HEK293 (cell line): ENCODE results near the gene ST8SIA5.

Experiments
- CTCF ChIA-PET: fragments of 350-600 bp; formaldehyde crosslinking; extraction: SDS; loops from one replicate; lab custom pipeline; 2021; ENCODE audit warnings: antibody characterized with exemption; lab: Yijun Ruan, JAX
- POLR2A ChIA-PET: fragments of 300-600 bp; formaldehyde crosslinking; extraction: SDS; loops from one replicate; lab custom pipeline; 2020; ENCODE audit warnings: antibody characterized with exemption, inconsistent platforms; lab: Yijun Ruan, JAX
- H3K27ac ChIP-seq: fragments of 200-500 bp; sonication (Bioruptor generic); 2 replicates; pipeline ENCODE4 v1.5.1; 2014; ENCODE audit warnings: low read depth, low read length, control low read depth, inconsistent platforms; ENCODE audit errors: extremely low read depth
- H3K36me3 ChIP-seq, 2 experiments: fragments of 200-500 bp in 1 of 2; sonication (Bioruptor generic) in 1 of 2; 1 replicate in 1 of 2; 2 replicates in 1 of 2; pipeline ENCODE4 v1.5.1; 2014 to 2017; ENCODE audit warnings: inconsistent platforms in 2 of 2, low read length in 2 of 2; ENCODE audit not compliant: control insufficient read depth in 2 of 2, insufficient read depth in 1 of 2
- H3K4me1 ChIP-seq: fragments of 200-500 bp; sonication (Bioruptor generic); 2 replicates; pipeline ENCODE4 v1.5.1; 2014; ENCODE audit warnings: mild to moderate bottlenecking, low read length, inconsistent platforms; ENCODE audit not compliant: control insufficient read depth, insufficient read depth
- H3K4me3 ChIP-seq: 2 replicates; pipeline ENCODE4 v1.5.1; 2011; ENCODE audit warnings: low read depth, mild to moderate bottlenecking, control low read depth, low read length, moderate library complexity
- H3K9me3 ChIP-seq: fragments of 200-500 bp; sonication (Bioruptor generic); 2 replicates; pipeline ENCODE4 v1.5.1; 2014; ENCODE audit warnings: low read depth, low read length, inconsistent platforms; ENCODE audit not compliant: control insufficient read depth, insufficient read depth
- BCL11B ChIP-seq: fragments of 450-650 bp; formaldehyde crosslinking; IDR thresholded peaks from 2 replicates; pipeline ENCODE4 v1.5.1; 2016; ENCODE audit warnings: low read depth, missing biosample characterization, missing genetic modification characterization
- EGR2 ChIP-seq: fragments of 450-650 bp; formaldehyde crosslinking; IDR thresholded peaks from 2 replicates; pipeline ENCODE4 v1.5.1; 2016; ENCODE audit warnings: low read depth, missing biosample characterization, missing genetic modification characterization
- GFI1B ChIP-seq: fragments of 450-650 bp; formaldehyde crosslinking; IDR thresholded peaks from 2 replicates; pipeline ENCODE4 v1.5.1; 2016; ENCODE audit warnings: missing biosample characterization, missing genetic modification characterization
- GLI4 ChIP-seq: fragments of 450-650 bp; formaldehyde crosslinking; IDR thresholded peaks from 2 replicates; pipeline ENCODE4 v1.5.1; 2016; ENCODE audit warnings: missing biosample characterization, missing genetic modification characterization
- MYNN ChIP-seq: fragments of 450-650 bp; formaldehyde crosslinking; IDR thresholded peaks from 2 replicates; pipeline ENCODE4 v1.5.1; 2016; ENCODE audit warnings: missing biosample characterization, missing genetic modification characterization, borderline replicate concordance
- OSR2 ChIP-seq: fragments of 450-650 bp; formaldehyde crosslinking; IDR thresholded peaks from 2 replicates; pipeline ENCODE4 v1.5.1; 2016; ENCODE audit warnings: missing biosample characterization, missing genetic modification characterization
- RBAK ChIP-seq: fragments of 450-650 bp; formaldehyde crosslinking; IDR thresholded peaks from 2 replicates; pipeline ENCODE4 v1.5.1; 2016; ENCODE audit warnings: missing biosample characterization, missing genetic modification characterization
- SALL2 ChIP-seq: fragments of 450-650 bp; formaldehyde crosslinking; IDR thresholded peaks from 2 replicates; pipeline ENCODE4 v1.5.0; 2017; ENCODE audit warnings: missing biosample characterization, mild to moderate bottlenecking, missing genetic modification characterization, borderline replicate concordance
- SCRT2 ChIP-seq: fragments of 450-650 bp; formaldehyde crosslinking; IDR thresholded peaks from 2 replicates; pipeline ENCODE4 v1.5.1; 2016; ENCODE audit warnings: missing biosample characterization, missing genetic modification characterization
- SP3 ChIP-seq: fragments of 450-650 bp; formaldehyde crosslinking; IDR thresholded peaks from 2 replicates; pipeline ENCODE4 v1.5.1; 2016; ENCODE audit warnings: missing biosample characterization, missing genetic modification characterization
- ZBTB11 ChIP-seq: fragments of 450-650 bp; formaldehyde crosslinking; conservative IDR thresholded peaks from 2 replicates; pipeline ENCODE4 v1.5.1; 2016; ENCODE audit warnings: low read depth, missing biosample characterization, missing genetic modification characterization
- ZBTB49 ChIP-seq: fragments of 450-650 bp; formaldehyde crosslinking; IDR thresholded peaks from 2 replicates; pipeline ENCODE4 v1.5.1; 2016; ENCODE audit warnings: missing biosample characterization, missing genetic modification characterization, low read depth
- ZFP69B ChIP-seq: fragments of 450-650 bp; formaldehyde crosslinking; IDR thresholded peaks from 2 replicates; pipeline ENCODE4 v1.5.1; 2016; ENCODE audit warnings: missing biosample characterization, missing genetic modification characterization
- ZNF132 ChIP-seq: fragments of 450-650 bp; formaldehyde crosslinking; IDR thresholded peaks from 2 replicates; pipeline ENCODE4 v1.5.1; 2017; ENCODE audit warnings: missing biosample characterization, missing genetic modification characterization, borderline replicate concordance
- ZNF221 ChIP-seq: fragments of 450-650 bp; formaldehyde crosslinking; IDR thresholded peaks from 2 replicates; pipeline ENCODE4 v1.5.1; 2017; ENCODE audit warnings: missing biosample characterization, missing genetic modification characterization, borderline replicate concordance
- ZNF23 ChIP-seq: fragments of 450-650 bp; formaldehyde crosslinking; IDR thresholded peaks from 2 replicates; pipeline ENCODE4 v1.5.1; 2016; ENCODE audit warnings: missing biosample characterization, missing genetic modification characterization, borderline replicate concordance
- ZNF274 ChIP-seq, 2 experiments: fragments of 200-500 bp in 1 of 2; fragments of 450-650 bp in 1 of 2; sonication (Bioruptor generic) in 1 of 2; formaldehyde crosslinking in 1 of 2; IDR thresholded peaks; 2 replicates each; pipeline versions ENCODE4 v1.5.1 to v1.6.1; 2014 to 2016; ENCODE audit warnings: borderline replicate concordance in 1 of 2, inconsistent platforms in 1 of 2, low read length in 1 of 2, missing biosample characterization in 1 of 2, missing genetic modification characterization in 1 of 2
- ZNF398 ChIP-seq: fragments of 450-650 bp; formaldehyde crosslinking; IDR thresholded peaks from 2 replicates; pipeline ENCODE4 v1.5.1; 2017; ENCODE audit warnings: missing biosample characterization, missing genetic modification characterization
- ZNF555 ChIP-seq: fragments of 450-650 bp; formaldehyde crosslinking; conservative IDR thresholded peaks from 2 replicates; pipeline ENCODE4 v1.5.1; 2017; ENCODE audit warnings: missing biosample characterization, mild to moderate bottlenecking, missing genetic modification characterization, inconsistent platforms
- ZNF701 ChIP-seq: fragments of 450-650 bp; formaldehyde crosslinking; IDR thresholded peaks from 2 replicates; pipeline ENCODE4 v1.5.1; 2016; ENCODE audit warnings: missing biosample characterization, missing genetic modification characterization
- ZSCAN30 ChIP-seq: fragments of 450-650 bp; IDR thresholded peaks from 2 replicates; pipeline ENCODE4 v1.5.1; 2018; ENCODE audit warnings: missing biosample characterization, mild to moderate bottlenecking, missing genetic modification characterization, moderate library complexity

The ST8SIA5 gene

GRCh38 chr18:46712406-46712805 is 44.4 kb downstream of the ST8SIA5 start:
- CTCF ChIA-PET: no interaction called here
- POLR2A ChIA-PET: no interaction called here
- no peak for TF ChIP-seq ZSCAN30
- TF ChIP-seq, all 188 proteins: peak for 0
- H3K4me1 ChIP-seq: no peaks in the 10 kb centered on the region
- no peak overlapping the region for H3K4me3 ChIP-seq
- no peaks in the 10 kb centered on the region for H3K9me3 ChIP-seq
- H3K27ac ChIP-seq: no peak overlapping the region
- no peaks in the 10 kb centered on the region for H3K36me3 ChIP-seq

- TF ChIP-seq MYNN (tag by site-specific recombination): no peak
- TF ChIP-seq ZNF274 (IDR thresholded peaks at IDR 0.05; ENCODE audit: low read length): no peak
- TF ChIP-seq ZNF274 (tag by site-specific recombination; IDR thresholded peaks at IDR 0.05; ENCODE audit: borderline replicate concordance): no peak
- no peak for TF ChIP-seq OSR2 (tag by site-specific recombination)
- TF ChIP-seq SALL2 (tag by site-specific recombination): no peak
- no peak for TF ChIP-seq ZNF221
- TF ChIP-seq SCRT2 (tag by site-specific recombination): no peak
- no peak for TF ChIP-seq ZNF132 (tag by site-specific recombination)
- no peak for TF ChIP-seq ZBTB49 (tag by site-specific recombination)
- TF ChIP-seq SP3: no peak
- no peak for TF ChIP-seq ZFP69B (tag by site-specific recombination)
- TF ChIP-seq GFI1B (tag by site-specific recombination): no peak
- TF ChIP-seq ZNF701: no peak
- TF ChIP-seq GLI4 (tag by site-specific recombination): no peak
- no peak for TF ChIP-seq ZNF555
- TF ChIP-seq ZBTB11 (tag by site-specific recombination): no peak
- no peak for TF ChIP-seq ZNF23 (tag by site-specific recombination)
- TF ChIP-seq ZNF398 (tag by site-specific recombination): no peak
- TF ChIP-seq EGR2: no peak
- TF ChIP-seq RBAK (tag by site-specific recombination): no peak
- no peak for TF ChIP-seq BCL11B (tag by site-specific recombination)
- POLR2A ChIA-PET: no interaction called here
- H3K4me1 ChIP-seq: no peaks in the 10 kb centered on the region
- H3K36me3 ChIP-seq: no peaks in the 10 kb centered on the region
- H3K4me3 ChIP-seq: no peak overlapping the region
- H3K9me3 ChIP-seq: no peaks in the 10 kb centered on the region
- CTCF ChIA-PET: no interaction called here
- no peak overlapping the region for H3K27ac ChIP-seq
Measured at GRCh38 chr18:46711444-46711863, 45.4 kb downstream of the ST8SIA5 start.
